Testis (tissue), 2 donors: ENCODE measurements around the gene ABCC8.

Experiments used
- POLR2A ChIP-seq: fragments of 450-650 bp; IDR thresholded peaks from one replicate; pipeline ENCODE4 v1.6.1; 2017; ENCODE audit warnings: antibody characterized with exemption, mild to moderate bottlenecking, moderate library complexity
- TF ChIP-seq, protein P1 (sequence below), 3 experiments: fragments of 450-650 bp in 2 of 3; fragments of 200-600 bp in 1 of 3; sonication (generic) in 1 of 3; IDR thresholded peaks; one replicate each; pipeline ENCODE4 v1.5.1; 2016 to 2019; ENCODE audit warnings: antibody characterized with exemption in 3 of 3, mild to moderate bottlenecking in 2 of 3, moderate library complexity in 1 of 3

DNA sequence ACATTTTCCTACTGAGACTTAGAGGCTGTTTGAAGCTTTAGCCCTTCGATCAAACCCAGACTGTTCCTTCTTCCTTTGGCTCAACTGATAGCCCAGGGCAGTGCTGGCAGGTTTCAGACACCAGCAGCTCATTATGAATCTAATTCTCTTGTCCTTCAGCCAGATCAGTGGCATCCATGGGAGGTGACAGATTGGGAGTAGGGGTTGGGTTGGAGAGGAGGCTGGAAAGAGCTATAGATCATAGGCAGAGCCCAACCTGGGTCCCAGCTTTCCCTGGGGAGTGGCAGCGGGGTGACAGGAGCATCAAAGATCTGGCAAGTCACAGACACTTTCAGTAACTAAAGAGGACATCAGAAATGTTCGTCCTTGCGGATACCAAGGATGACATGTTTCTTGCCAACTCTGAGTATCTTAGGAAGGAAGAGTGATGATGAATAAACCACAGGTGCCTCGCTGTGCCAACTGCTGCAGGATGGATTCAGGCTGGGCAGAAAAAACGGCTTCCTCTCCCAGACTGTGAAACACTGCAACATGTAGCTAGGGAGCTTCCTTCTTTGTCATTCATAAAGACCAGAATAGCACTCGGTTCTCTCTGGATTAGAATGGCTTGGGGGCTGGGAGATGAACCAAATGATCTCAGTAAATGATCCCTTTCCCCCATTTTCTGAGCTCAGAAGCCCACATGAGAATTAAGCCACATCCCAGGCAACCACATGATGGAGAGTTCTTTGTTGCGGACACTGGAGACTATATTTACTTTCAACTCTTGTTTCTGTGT is 19.1 kb downstream of the ABCC8 start:
- TF ChIP-seq, protein P1, sequence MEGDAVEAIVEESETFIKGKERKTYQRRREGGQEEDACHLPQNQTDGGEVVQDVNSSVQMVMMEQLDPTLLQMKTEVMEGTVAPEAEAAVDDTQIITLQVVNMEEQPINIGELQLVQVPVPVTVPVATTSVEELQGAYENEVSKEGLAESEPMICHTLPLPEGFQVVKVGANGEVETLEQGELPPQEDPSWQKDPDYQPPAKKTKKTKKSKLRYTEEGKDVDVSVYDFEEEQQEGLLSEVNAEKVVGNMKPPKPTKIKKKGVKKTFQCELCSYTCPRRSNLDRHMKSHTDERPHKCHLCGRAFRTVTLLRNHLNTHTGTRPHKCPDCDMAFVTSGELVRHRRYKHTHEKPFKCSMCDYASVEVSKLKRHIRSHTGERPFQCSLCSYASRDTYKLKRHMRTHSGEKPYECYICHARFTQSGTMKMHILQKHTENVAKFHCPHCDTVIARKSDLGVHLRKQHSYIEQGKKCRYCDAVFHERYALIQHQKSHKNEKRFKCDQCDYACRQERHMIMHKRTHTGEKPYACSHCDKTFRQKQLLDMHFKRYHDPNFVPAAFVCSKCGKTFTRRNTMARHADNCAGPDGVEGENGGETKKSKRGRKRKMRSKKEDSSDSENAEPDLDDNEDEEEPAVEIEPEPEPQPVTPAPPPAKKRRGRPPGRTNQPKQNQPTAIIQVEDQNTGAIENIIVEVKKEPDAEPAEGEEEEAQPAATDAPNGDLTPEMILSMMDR (IDR thresholded peaks at IDR 0.05): no peak
- TF ChIP-seq POLR2A: no peak
